ENCODE measurements around the gene ITGB1. TPM values are rescaled to one million over a fixed set of nuclear protein-coding genes. Genes with fewer than 3 reads are reported as not detected.
"Not testable (repeated sequence)": the region's sequence is repeated elsewhere in the genome, so short reads cannot be mapped to it uniquely, and the experiment has no call there.

Gene ITGB1
- polyA plus RNA-seq, 1 of the 3 experiments (the other 2 are of a cell fraction), result 666 TPM

DNA sequence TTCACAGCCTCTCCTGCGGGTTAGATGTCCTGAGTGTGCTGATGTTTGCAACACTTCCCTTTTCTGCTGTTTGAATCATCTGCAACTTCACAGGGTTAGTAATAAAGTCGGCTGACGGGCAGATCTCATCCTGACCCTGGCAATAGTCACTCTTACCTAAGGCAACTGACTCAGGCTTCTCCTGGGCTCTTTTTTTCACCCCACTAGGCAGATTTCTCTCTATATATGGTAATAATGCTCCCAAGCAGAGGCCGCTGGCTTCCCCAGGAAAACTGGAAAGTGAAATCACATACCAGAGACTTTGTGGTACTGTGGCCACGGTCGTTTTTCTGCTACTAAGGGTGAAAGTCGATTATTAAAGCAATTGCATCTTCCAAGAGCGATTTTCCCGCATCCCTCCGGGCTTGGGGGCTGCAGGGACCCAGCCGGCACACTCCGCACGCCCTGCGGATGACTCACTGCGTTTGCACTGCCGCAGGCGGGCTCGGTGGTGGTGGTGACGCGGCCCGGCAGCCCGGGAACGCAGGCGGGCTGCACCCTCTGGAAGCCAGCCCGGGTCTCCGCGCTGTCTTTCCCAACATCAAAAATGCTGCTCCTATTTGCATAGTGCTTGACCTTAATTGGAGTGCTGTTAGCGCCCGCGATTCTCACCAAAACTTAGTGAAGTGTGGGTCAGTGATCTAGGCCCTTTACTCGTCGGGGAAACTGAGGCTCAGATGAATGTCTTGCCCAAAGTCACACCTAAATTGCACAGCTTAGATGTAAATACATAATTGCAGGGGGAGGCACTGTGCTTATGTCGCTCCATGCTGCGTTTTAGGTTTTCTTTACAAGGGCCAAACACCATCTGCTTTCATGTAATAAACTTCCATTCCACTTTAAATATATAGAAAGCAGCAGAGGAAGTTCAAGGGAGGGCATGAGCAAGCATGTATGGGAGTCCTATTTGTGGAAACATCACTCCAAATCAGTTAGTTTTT, 47.6 kb upstream of the ITGB1 start (continued):
- TF ChIP-seq EZH2phosphoT487 (IDR thresholded peaks at IDR 0.05; ENCODE audit: borderline replicate concordance, low read depth), result no peak
- TF ChIP-seq MEF2A (IDR thresholded peaks at IDR 0.05; ENCODE audit: borderline replicate concordance, low read depth), result 0 out of 2 replicates have a peak, but pooled peaks have one; percentile 36
- TF ChIP-seq, protein P1, sequence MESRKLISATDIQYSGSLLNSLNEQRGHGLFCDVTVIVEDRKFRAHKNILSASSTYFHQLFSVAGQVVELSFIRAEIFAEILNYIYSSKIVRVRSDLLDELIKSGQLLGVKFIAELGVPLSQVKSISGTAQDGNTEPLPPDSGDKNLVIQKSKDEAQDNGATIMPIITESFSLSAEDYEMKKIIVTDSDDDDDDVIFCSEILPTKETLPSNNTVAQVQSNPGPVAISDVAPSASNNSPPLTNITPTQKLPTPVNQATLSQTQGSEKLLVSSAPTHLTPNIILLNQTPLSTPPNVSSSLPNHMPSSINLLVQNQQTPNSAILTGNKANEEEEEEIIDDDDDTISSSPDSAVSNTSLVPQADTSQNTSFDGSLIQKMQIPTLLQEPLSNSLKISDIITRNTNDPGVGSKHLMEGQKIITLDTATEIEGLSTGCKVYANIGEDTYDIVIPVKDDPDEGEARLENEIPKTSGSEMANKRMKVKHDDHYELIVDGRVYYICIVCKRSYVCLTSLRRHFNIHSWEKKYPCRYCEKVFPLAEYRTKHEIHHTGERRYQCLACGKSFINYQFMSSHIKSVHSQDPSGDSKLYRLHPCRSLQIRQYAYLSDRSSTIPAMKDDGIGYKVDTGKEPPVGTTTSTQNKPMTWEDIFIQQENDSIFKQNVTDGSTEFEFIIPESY (IDR thresholded peaks at IDR 0.05; ENCODE audit: borderline replicate concordance, low read depth), result 0 out of 2 replicates have a peak, but pooled peaks have one; percentile 50

DNA sequence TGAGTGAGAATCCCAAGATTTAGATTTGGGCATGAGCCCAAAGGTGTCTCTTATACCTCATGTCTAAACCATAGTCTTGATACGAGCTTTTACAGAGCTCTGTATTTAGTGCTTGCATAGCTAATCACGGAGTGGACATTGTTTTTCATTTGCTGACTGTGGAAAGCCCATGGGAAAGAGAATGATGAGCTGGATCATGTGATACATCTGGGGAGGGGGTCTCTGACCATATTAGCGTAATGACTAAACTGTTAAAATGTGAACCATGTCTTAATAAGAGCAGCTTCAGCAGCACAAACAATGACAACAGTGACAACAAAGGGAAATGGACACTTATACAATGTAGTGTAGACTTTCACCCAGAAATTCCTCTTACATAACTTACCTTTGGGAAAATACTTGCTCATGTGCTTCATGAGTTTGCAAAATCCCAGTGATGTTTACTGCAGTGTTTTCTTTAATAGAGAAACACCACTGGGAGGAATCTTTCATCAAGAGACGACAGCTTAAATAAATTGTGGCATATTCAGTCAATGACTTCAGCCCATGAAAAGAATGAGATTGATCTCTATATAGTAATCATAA, 44.0 kb upstream of the ITGB1 start:
- Histone ChIP-seq H3K4me1 (ENCODE audit: control insufficient read depth in 1 of 2, insufficient read depth in 2 of 2, low read depth in 1 of 2, low read length in 1 of 2) (peaks cover 3 to 13% of the 10 kb centered on the region in 2 experiments; a peak in 3 of 4 replicates), H3K9ac (no peak overlapping the region), H3F3A (replicated peaks; ENCODE audit: insufficient read depth) (peaks cover 24% of the 10 kb centered on the region), H3K9me2 (no peaks in the 10 kb centered on the region), H3K4me3 (ENCODE audit: low read depth in 2 of 2, low read length in 1 of 2) (no peak overlapping the region), H3K27ac (ENCODE audit: low read depth in 2 of 2, low read length in 1 of 2) (no peak overlapping the region), H3K27me3 (ENCODE audit: insufficient read depth) (no peaks in the 10 kb centered on the region), H4K20me1 (ENCODE audit: insufficient read depth) (no peaks in the 10 kb centered on the region), H3K36me3 (replicated peaks in 1 of 2; ENCODE audit: control insufficient read depth in 1 of 2, insufficient read depth in 2 of 2, low read length in 1 of 2) (no peaks in the 10 kb centered on the region), H3K4me2 (no peak overlapping the region), H3K79me2 (ENCODE audit: insufficient read depth) (peaks cover 12% of the 10 kb centered on the region), H3K9me3 (no peaks in the 10 kb centered on the region), H2AFZ (ENCODE audit: low read depth) (no peak overlapping the region)
- DNase-seq, result no peak
- CTCF ChIA-PET, result interaction anchor here (0.6 kb wide), 1 partner anchor 94 kb away, joined by 3 read pairs; no protein-coding TSS in a partner anchor
- TF ChIP-seq, protein P2, sequence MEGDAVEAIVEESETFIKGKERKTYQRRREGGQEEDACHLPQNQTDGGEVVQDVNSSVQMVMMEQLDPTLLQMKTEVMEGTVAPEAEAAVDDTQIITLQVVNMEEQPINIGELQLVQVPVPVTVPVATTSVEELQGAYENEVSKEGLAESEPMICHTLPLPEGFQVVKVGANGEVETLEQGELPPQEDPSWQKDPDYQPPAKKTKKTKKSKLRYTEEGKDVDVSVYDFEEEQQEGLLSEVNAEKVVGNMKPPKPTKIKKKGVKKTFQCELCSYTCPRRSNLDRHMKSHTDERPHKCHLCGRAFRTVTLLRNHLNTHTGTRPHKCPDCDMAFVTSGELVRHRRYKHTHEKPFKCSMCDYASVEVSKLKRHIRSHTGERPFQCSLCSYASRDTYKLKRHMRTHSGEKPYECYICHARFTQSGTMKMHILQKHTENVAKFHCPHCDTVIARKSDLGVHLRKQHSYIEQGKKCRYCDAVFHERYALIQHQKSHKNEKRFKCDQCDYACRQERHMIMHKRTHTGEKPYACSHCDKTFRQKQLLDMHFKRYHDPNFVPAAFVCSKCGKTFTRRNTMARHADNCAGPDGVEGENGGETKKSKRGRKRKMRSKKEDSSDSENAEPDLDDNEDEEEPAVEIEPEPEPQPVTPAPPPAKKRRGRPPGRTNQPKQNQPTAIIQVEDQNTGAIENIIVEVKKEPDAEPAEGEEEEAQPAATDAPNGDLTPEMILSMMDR (IDR thresholded peaks at IDR 0.05), result no peak
- TF ChIP-seq GABPA (IDR thresholded peaks at IDR 0.05; ENCODE audit: low read depth) (no peak), RFX5 (IDR thresholded peaks at IDR 0.05; ENCODE audit: low read length) (no peak), TAF1 (IDR thresholded peaks at IDR 0.05; ENCODE audit: borderline replicate concordance, low read depth, low read length) (no peak), CHD2 (IDR thresholded peaks at IDR 0.05; ENCODE audit: low read length, partially characterized antibody) (no peak), YY1 (IDR thresholded peaks at IDR 0.05; ENCODE audit: low read depth) (no peak), TEAD4 (IDR thresholded peaks at IDR 0.05; ENCODE audit: borderline replicate concordance, insufficient read depth) (no peak), FOXM1 (IDR thresholded peaks at IDR 0.05; ENCODE audit: low read depth) (no peak), SMC3 (IDR thresholded peaks at IDR 0.05; ENCODE audit: low read depth, low read length) (no peak)
- TF ChIP-seq, protein P3, sequence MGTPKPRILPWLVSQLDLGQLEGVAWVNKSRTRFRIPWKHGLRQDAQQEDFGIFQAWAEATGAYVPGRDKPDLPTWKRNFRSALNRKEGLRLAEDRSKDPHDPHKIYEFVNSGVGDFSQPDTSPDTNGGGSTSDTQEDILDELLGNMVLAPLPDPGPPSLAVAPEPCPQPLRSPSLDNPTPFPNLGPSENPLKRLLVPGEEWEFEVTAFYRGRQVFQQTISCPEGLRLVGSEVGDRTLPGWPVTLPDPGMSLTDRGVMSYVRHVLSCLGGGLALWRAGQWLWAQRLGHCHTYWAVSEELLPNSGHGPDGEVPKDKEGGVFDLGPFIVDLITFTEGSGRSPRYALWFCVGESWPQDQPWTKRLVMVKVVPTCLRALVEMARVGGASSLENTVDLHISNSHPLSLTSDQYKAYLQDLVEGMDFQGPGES (IDR thresholded peaks at IDR 0.05; ENCODE audit: low read depth, low read length), result no peak
- TF ChIP-seq, protein P4, sequence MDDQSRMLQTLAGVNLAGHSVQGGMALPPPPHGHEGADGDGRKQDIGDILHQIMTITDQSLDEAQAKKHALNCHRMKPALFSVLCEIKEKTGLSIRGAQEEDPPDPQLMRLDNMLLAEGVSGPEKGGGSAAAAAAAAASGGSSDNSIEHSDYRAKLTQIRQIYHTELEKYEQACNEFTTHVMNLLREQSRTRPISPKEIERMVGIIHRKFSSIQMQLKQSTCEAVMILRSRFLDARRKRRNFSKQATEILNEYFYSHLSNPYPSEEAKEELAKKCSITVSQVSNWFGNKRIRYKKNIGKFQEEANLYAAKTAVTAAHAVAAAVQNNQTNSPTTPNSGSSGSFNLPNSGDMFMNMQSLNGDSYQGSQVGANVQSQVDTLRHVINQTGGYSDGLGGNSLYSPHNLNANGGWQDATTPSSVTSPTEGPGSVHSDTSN (IDR thresholded peaks at IDR 0.05), result no peak
- 87% methylated on average over 4 of the region's 4 CpGs for WGBS (ENCODE audit: low lambda C conversion rate)
- POLR2A ChIA-PET, result interaction anchor here (0.5 kb wide), 1 partner anchor 24 kb away, joined by 4 read pairs; no protein-coding TSS in a partner anchor

DNA sequence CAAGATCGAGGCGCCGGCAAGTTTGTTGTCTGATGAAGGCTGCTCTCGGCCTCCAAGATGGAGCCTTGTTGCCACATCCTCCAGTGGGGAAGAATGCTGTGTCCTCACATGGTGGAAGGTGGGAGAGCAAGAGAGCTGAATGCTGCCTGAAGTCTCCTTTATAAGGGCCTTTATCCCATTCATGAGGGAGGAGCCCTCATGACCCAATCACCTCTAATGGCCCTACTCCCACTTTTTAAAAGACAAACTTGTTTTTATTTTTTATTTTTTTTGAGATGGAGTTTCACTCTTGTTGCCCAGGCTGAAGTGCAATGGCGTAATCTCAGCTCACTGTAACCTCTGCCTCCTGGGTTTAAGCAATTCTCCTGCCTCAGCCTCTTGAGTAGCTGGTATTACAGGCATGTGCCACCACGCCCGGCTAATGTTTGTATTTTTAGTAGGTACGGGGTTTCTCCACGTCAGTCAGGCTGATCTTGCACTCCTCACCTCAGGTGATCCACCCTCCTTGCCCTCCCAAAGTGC, 40.1 kb upstream of the ITGB1 start:
- DNase-seq; H3K9me2 ChIP-seq; H3K4me2 ChIP-seq; H4K20me1 ChIP-seq (ENCODE audit: insufficient read depth); H3K9ac ChIP-seq; H3F3A ChIP-seq (replicated peaks; ENCODE audit: insufficient read depth); H3K27ac ChIP-seq (ENCODE audit: low read depth in 2 of 2, low read length in 1 of 2); H3K4me1 ChIP-seq (ENCODE audit: control insufficient read depth in 1 of 2, insufficient read depth in 2 of 2, low read depth in 1 of 2, low read length in 1 of 2); POLR2A ChIA-PET; H3K36me3 ChIP-seq (replicated peaks in 1 of 2; ENCODE audit: control insufficient read depth in 1 of 2, insufficient read depth in 2 of 2, low read length in 1 of 2); H3K27me3 ChIP-seq (ENCODE audit: insufficient read depth); H3K79me2 ChIP-seq (ENCODE audit: insufficient read depth); H3K9me3 ChIP-seq; H3K4me3 ChIP-seq (ENCODE audit: low read depth in 2 of 2, low read length in 1 of 2); H2AFZ ChIP-seq (ENCODE audit: low read depth): not testable (repeated sequence)
- WGBS (ENCODE audit: low lambda C conversion rate), result 93% methylated on average over 9 of the region's 9 CpGs
- CTCF ChIA-PET, result interaction anchor here (0.5 kb wide), 1 partner anchor 222 kb away, joined by 3 read pairs; no protein-coding TSS in a partner anchor
